GM23338 (cell line): ENCODE measurements around the gene MRGPRG. TPM values are rescaled to one million over a fixed set of nuclear protein-coding genes. Genes with fewer than 3 reads are reported as not detected.

Source experiments
- ATAC-seq: fragments of 200-7000 bp; cut with Tn5 transposase; 3 replicates; pipeline ENCODE4 v1.9.1; 2020
- DNase-seq: peaks from one replicate; pipeline ENCODE4 v3.0.0-alpha.2; 2015; ENCODE audit warnings: low spot score
- H2AFZ ChIP-seq: fragments of 200-600 bp; sonication (generic); 2 replicates; pipeline ENCODE4 v1.8.0; 2016; ENCODE audit warnings: antibody characterized with exemption, mild to moderate bottlenecking, moderate library complexity
- H3F3A ChIP-seq: fragments of 200-600 bp; sonication (generic); replicated peaks from 2 replicates; pipeline ENCODE4 v1.8.0; 2017; ENCODE audit warnings: antibody characterized with exemption, mixed run types, low read depth
- H3K27ac ChIP-seq: fragments of 200-600 bp; sonication (generic); 2 replicates; pipeline ENCODE4 v1.6.1; 2016; ENCODE audit warnings: low read depth
- H3K27me3 ChIP-seq: fragments of 200-600 bp; sonication (generic); 2 replicates; pipeline ENCODE4 v1.8.0; 2016; ENCODE audit warnings: mild to moderate bottlenecking, mixed run types, moderate library complexity; ENCODE audit not compliant: insufficient read depth
- H3K36me3 ChIP-seq: fragments of 200-600 bp; sonication (generic); 2 replicates; pipeline ENCODE4 v1.8.0; 2016; ENCODE audit warnings: mild to moderate bottlenecking; ENCODE audit not compliant: insufficient read depth
- H3K4me1 ChIP-seq: fragments of 200-600 bp; sonication (generic); 2 replicates; pipeline ENCODE4 v1.8.0; 2016; ENCODE audit warnings: mild to moderate bottlenecking, moderate library complexity; ENCODE audit not compliant: insufficient read depth
- H3K4me2 ChIP-seq: fragments of 200-600 bp; sonication (generic); 2 replicates; pipeline ENCODE4 v1.7.1; 2017; ENCODE audit warnings: mixed run types
- H3K4me3 ChIP-seq: fragments of 200-600 bp; sonication (generic); 2 replicates; pipeline ENCODE4 v1.6.1; 2016; ENCODE audit warnings: mixed run types
- H3K79me2 ChIP-seq: fragments of 200-600 bp; sonication (generic); replicated peaks from 2 replicates; pipeline ENCODE4 v1.8.0; 2017; ENCODE audit warnings: mild to moderate bottlenecking; ENCODE audit not compliant: insufficient read depth
- H3K9me2 ChIP-seq: fragments of 200-600 bp; sonication (generic); 2 replicates; pipeline ENCODE4 v1.8.0; 2017; ENCODE audit not compliant: insufficient read depth
- H4K20me1 ChIP-seq: fragments of 200-600 bp; sonication (generic); replicated peaks from 2 replicates; pipeline ENCODE4 v1.8.0; 2017; ENCODE audit warnings: mild to moderate bottlenecking; ENCODE audit not compliant: insufficient read depth
- H3K27ac Mint-ChIP-seq: 2 replicates; pipeline ENCODE4 v1.8.0; 2020; ENCODE audit warnings: inconsistent platforms, mild to moderate bottlenecking, moderate library complexity, mixed read lengths
- H3K27me3 Mint-ChIP-seq: 3 replicates; pipeline ENCODE4 v1.8.0; 2022; ENCODE audit warnings: low read depth, mild to moderate bottlenecking, moderate library complexity, mixed read lengths, inconsistent platforms; ENCODE audit not compliant: insufficient read depth, poor library complexity
- H3K36me3 Mint-ChIP-seq: 3 replicates; pipeline ENCODE4 v1.8.0; 2021; ENCODE audit warnings: low read depth, mild to moderate bottlenecking, inconsistent platforms, moderate library complexity, mixed read lengths
- H3K4me1 Mint-ChIP-seq: 3 replicates; pipeline ENCODE4 v1.8.0; 2020; ENCODE audit warnings: mild to moderate bottlenecking, inconsistent platforms, mixed read lengths
- H3K4me3 Mint-ChIP-seq: 3 replicates; pipeline ENCODE4 v1.8.0; 2021; ENCODE audit warnings: moderate library complexity, mild to moderate bottlenecking, inconsistent platforms, mixed read lengths
- H3K9me3 Mint-ChIP-seq: 3 replicates; pipeline ENCODE4 v1.8.0; 2020; ENCODE audit warnings: moderate library complexity, mild to moderate bottlenecking, inconsistent platforms, mixed read lengths
- EZH2 ChIP-seq: fragments of 200-600 bp; sonication (generic); IDR thresholded peaks from one replicate; pipeline ENCODE4 v1.8.0; 2017; ENCODE audit warnings: antibody characterized with exemption, mild to moderate bottlenecking, low read depth; ENCODE audit not compliant: unreplicated experiment
- EZH2phosphoT487 ChIP-seq: fragments of 200-600 bp; sonication (generic); IDR thresholded peaks from one replicate; pipeline ENCODE4 v1.8.1; 2018; ENCODE audit warnings: antibody characterized with exemption; ENCODE audit not compliant: unreplicated experiment
- JUNB ChIP-seq: IDR thresholded peaks from one replicate; pipeline ENCODE4 v1.6.1; 2016; ENCODE audit warnings: antibody characterized with exemption; ENCODE audit not compliant: unreplicated experiment
- NANOG ChIP-seq: IDR thresholded peaks from 2 replicates; pipeline ENCODE4 v1.6.1; 2016; ENCODE audit warnings: antibody characterized with exemption, borderline replicate concordance
- POLR2AphosphoS5 ChIP-seq: IDR thresholded peaks from 2 replicates; pipeline ENCODE4 v1.6.1; 2016; ENCODE audit warnings: antibody characterized with exemption, low read depth
- STAT1 ChIP-seq: IDR thresholded peaks from one replicate; pipeline ENCODE4 v1.6.1; 2016; ENCODE audit warnings: antibody characterized with exemption; ENCODE audit not compliant: unreplicated experiment
- ZNF114 ChIP-seq: fragments of 250-450 bp; sonication (Bioruptor Pico); IDR thresholded peaks from 2 replicates; pipeline ENCODE4 v1.5.0; 2020; ENCODE audit warnings: mild to moderate bottlenecking, moderate library complexity
- ZNF331 ChIP-seq: fragments of 250-450 bp; sonication (Bioruptor Pico); IDR thresholded peaks from 2 replicates; pipeline ENCODE4 v1.5.0; 2020; ENCODE audit warnings: low read depth, mild to moderate bottlenecking, moderate library complexity
- polyA plus RNA-seq: library from polyadenylated mRNA; unstranded; fragments of >200 nt; fragmentation: Nextera tagmentation; extraction: Ambion mirVana; gene quantifications from 2 replicates; pipeline ENCODE4 v1.2.1, GENCODE V29; 2016
- total RNA-seq: library from RNA; depleted of rRNA; stranded (reverse); fragments of >200 nt; shearing (Covaris generic); gene quantifications from 2 replicates; pipeline ENCODE4 v1.2.3, GENCODE V29; 2014
- TF ChIP-seq, protein P1 (sequence below): fragments of 250-450 bp; sonication (Bioruptor Pico); IDR thresholded peaks from 2 replicates; pipeline ENCODE4 v1.5.0; 2020; ENCODE audit warnings: mild to moderate bottlenecking, moderate library complexity
- TF ChIP-seq, protein P2 (sequence below): IDR thresholded peaks from 2 replicates; pipeline ENCODE4 v1.6.1; 2016; ENCODE audit warnings: antibody characterized with exemption
- TF ChIP-seq, protein P3 (sequence below), 2 experiments: fragments of 200-600 bp in 1 of 2; sonication (generic) in 1 of 2; conservative IDR thresholded peaks; 2 replicates each; pipeline versions ENCODE4 v1.5.1 to v1.6.1; 2016 to 2017; ENCODE audit warnings: antibody characterized with exemption in 2 of 2, low read depth in 2 of 2, mild to moderate bottlenecking in 2 of 2, moderate library complexity in 1 of 2
- TF ChIP-seq, protein P4 (sequence below): IDR thresholded peaks from one replicate; pipeline ENCODE4 v1.6.1; 2018; ENCODE audit warnings: antibody characterized with exemption; ENCODE audit not compliant: unreplicated experiment

Gene MRGPRG
- total and polyA plus RNA-seq, 2 experiments from 2014 or later, result not detected

DNA sequence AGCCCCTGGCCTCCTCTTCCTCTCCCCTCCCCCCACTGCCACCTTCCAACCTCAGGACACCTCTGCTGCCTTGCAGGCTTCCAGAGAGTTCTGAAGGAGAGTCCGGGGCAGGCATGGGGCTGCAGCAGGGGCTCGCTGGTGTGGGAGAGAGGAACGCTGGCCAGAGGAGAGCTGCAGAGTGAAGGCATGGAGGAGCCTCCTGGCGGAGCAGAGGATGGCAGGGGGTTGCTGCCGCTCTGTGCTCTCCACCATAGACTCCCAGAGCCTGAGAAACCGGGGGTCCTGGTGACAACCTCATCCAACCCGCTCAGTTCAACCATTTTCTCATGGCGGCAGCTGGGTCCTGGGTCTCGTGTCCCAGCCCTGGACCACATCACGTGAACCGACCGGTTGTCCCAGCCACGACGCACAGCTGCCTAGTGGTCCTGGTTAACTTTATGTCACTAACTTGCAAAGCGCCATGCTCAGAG lies 17.5 kb downstream of the MRGPRG start (continued):
- TF ChIP-seq, protein P1, sequence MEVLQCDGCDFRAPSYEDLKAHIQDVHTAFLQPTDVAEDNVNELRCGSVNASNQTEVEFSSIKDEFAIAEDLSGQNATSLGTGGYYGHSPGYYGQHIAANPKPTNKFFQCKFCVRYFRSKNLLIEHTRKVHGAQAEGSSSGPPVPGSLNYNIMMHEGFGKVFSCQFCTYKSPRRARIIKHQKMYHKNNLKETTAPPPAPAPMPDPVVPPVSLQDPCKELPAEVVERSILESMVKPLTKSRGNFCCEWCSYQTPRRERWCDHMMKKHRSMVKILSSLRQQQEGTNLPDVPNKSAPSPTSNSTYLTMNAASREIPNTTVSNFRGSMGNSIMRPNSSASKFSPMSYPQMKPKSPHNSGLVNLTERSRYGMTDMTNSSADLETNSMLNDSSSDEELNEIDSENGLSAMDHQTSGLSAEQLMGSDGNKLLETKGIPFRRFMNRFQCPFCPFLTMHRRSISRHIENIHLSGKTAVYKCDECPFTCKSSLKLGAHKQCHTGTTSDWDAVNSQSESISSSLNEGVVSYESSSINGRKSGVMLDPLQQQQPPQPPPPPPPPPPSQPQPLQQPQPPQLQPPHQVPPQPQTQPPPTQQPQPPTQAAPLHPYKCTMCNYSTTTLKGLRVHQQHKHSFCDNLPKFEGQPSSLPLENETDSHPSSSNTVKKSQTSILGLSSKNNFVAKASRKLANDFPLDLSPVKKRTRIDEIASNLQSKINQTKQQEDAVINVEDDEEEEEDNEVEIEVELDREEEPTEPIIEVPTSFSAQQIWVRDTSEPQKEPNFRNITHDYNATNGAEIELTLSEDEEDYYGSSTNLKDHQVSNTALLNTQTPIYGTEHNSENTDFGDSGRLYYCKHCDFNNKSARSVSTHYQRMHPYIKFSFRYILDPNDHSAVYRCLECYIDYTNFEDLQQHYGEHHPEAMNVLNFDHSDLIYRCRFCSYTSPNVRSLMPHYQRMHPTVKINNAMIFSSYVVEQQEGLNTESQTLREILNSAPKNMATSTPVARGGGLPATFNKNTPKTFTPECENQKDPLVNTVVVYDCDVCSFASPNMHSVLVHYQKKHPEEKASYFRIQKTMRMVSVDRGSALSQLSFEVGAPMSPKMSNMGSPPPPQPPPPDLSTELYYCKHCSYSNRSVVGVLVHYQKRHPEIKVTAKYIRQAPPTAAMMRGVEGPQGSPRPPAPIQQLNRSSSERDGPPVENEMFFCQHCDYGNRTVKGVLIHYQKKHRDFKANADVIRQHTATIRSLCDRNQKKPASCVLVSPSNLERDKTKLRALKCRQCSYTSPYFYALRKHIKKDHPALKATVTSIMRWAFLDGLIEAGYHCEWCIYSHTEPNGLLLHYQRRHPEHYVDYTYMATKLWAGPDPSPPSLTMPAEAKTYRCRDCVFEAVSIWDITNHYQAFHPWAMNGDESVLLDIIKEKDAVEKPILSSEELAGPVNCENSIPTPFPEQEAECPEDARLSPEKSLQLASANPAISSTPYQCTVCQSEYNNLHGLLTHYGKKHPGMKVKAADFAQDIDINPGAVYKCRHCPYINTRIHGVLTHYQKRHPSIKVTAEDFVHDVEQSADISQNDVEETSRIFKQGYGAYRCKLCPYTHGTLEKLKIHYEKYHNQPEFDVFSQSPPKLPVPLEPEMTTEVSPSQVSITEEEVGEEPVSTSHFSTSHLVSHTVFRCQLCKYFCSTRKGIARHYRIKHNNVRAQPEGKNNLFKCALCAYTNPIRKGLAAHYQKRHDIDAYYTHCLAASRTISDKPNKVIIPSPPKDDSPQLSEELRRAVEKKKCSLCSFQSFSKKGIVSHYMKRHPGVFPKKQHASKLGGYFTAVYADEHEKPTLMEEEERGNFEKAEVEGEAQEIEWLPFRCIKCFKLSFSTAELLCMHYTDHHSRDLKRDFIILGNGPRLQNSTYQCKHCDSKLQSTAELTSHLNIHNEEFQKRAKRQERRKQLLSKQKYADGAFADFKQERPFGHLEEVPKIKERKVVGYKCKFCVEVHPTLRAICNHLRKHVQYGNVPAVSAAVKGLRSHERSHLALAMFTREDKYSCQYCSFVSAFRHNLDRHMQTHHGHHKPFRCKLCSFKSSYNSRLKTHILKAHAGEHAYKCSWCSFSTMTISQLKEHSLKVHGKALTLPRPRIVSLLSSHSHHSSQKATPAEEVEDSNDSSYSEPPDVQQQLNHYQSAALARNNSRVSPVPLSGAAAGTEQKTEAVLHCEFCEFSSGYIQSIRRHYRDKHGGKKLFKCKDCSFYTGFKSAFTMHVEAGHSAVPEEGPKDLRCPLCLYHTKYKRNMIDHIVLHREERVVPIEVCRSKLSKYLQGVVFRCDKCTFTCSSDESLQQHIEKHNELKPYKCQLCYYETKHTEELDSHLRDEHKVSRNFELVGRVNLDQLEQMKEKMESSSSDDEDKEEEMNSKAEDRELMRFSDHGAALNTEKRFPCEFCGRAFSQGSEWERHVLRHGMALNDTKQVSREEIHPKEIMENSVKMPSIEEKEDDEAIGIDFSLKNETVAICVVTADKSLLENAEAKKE (CRISPR knock-in tag), result no peak
- TF ChIP-seq NANOG (no peak), JUNB (no peak), EZH2phosphoT487 (no peak), EZH2 (no peak), ZNF331 (no peak)

DNA sequence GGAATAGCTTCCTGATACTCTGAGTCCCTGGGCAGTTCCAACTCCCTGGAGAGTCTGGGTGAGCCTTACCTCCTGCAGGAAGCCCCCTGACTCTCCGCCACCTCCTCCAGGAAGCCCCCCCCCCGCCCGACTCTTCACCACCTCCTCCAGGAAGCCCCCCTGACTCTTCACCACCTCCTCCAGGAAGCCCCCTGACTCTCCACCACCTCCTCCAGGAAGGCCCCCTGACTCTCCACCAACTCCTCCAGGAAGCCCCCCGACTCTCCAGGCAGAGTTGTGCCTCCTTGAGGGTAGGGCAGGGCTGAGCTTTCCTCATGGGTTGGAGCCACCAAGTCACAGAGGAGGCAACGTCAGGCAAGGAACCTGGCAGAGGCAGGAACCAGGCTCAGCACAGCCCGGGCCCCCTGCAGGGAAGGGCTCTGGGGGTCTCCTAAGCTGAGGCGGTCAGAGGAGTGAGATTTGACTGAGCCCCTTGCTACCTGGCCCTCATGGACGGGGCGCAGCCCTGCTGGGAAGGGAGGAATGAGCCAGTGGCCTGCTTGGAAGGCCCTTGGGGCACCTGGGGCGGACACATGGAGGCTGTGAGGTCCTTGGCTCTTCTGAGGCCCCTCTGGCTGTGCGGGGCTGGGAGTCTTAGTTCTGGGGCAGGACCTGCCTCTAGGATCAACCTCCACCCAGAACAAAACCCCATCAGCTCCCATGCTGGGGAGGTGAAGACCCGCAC lies 18.1 kb downstream of the MRGPRG start:
- H3K4me1 ChIP-seq, result no peaks in the 10 kb centered on the region
- Mint-ChIP-seq H3K27me3 (peaks cover 41% of the 10 kb centered on the region), H3K4me3 (no peak overlapping the region), H3K9me3 (no peaks in the 10 kb centered on the region), H3K27ac (no peak overlapping the region), H3K4me1 (peaks cover 6% of the 10 kb centered on the region; the same call in 1 of the 3 replicates), H3K36me3 (no peaks in the 10 kb centered on the region)
- H3K9me2 ChIP-seq, result no peaks in the 10 kb centered on the region
- no peak overlapping the region for H3K4me2 ChIP-seq
- ATAC-seq (no peak), DNase-seq (no peak)
- no peak overlapping the region for H3K27ac ChIP-seq
- H2AFZ ChIP-seq, result no peak overlapping the region
- H3K79me2 ChIP-seq, result no peaks in the 10 kb centered on the region
- no peaks in the 10 kb centered on the region for H3F3A ChIP-seq
- H3K27me3 ChIP-seq, result peaks cover 33% of the 10 kb centered on the region
- no peaks in the 10 kb centered on the region for H3K36me3 ChIP-seq
- H4K20me1 ChIP-seq, result no peaks in the 10 kb centered on the region
- H3K4me3 ChIP-seq, result no peak overlapping the region
- TF ChIP-seq JUNB, result no peak
- TF ChIP-seq STAT1, result no peak
- no peak for TF ChIP-seq POLR2AphosphoS5
- no peak for TF ChIP-seq ZNF114
- TF ChIP-seq, protein P2, sequence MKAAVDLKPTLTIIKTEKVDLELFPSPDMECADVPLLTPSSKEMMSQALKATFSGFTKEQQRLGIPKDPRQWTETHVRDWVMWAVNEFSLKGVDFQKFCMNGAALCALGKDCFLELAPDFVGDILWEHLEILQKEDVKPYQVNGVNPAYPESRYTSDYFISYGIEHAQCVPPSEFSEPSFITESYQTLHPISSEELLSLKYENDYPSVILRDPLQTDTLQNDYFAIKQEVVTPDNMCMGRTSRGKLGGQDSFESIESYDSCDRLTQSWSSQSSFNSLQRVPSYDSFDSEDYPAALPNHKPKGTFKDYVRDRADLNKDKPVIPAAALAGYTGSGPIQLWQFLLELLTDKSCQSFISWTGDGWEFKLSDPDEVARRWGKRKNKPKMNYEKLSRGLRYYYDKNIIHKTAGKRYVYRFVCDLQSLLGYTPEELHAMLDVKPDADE, result no peak
- TF ChIP-seq, protein P3, sequence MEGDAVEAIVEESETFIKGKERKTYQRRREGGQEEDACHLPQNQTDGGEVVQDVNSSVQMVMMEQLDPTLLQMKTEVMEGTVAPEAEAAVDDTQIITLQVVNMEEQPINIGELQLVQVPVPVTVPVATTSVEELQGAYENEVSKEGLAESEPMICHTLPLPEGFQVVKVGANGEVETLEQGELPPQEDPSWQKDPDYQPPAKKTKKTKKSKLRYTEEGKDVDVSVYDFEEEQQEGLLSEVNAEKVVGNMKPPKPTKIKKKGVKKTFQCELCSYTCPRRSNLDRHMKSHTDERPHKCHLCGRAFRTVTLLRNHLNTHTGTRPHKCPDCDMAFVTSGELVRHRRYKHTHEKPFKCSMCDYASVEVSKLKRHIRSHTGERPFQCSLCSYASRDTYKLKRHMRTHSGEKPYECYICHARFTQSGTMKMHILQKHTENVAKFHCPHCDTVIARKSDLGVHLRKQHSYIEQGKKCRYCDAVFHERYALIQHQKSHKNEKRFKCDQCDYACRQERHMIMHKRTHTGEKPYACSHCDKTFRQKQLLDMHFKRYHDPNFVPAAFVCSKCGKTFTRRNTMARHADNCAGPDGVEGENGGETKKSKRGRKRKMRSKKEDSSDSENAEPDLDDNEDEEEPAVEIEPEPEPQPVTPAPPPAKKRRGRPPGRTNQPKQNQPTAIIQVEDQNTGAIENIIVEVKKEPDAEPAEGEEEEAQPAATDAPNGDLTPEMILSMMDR (conservative IDR thresholded peaks at IDR 0.05; ENCODE audit: low read depth in 2 of 2), result no peak
- TF ChIP-seq, protein P4, sequence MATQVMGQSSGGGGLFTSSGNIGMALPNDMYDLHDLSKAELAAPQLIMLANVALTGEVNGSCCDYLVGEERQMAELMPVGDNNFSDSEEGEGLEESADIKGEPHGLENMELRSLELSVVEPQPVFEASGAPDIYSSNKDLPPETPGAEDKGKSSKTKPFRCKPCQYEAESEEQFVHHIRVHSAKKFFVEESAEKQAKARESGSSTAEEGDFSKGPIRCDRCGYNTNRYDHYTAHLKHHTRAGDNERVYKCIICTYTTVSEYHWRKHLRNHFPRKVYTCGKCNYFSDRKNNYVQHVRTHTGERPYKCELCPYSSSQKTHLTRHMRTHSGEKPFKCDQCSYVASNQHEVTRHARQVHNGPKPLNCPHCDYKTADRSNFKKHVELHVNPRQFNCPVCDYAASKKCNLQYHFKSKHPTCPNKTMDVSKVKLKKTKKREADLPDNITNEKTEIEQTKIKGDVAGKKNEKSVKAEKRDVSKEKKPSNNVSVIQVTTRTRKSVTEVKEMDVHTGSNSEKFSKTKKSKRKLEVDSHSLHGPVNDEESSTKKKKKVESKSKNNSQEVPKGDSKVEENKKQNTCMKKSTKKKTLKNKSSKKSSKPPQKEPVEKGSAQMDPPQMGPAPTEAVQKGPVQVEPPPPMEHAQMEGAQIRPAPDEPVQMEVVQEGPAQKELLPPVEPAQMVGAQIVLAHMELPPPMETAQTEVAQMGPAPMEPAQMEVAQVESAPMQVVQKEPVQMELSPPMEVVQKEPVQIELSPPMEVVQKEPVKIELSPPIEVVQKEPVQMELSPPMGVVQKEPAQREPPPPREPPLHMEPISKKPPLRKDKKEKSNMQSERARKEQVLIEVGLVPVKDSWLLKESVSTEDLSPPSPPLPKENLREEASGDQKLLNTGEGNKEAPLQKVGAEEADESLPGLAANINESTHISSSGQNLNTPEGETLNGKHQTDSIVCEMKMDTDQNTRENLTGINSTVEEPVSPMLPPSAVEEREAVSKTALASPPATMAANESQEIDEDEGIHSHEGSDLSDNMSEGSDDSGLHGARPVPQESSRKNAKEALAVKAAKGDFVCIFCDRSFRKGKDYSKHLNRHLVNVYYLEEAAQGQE, result no peak
- TF ChIP-seq EZH2, result no peak
- no peak for TF ChIP-seq EZH2phosphoT487
- no peak for TF ChIP-seq NANOG
